ENCODE results near the gene NEB.

NEB gene

GRCh38 chr2:151552287-151552686 is 182.0 kb downstream of the NEB start:
- peaks cover 14% of the 10 kb centered on the region for H3K4me1 Mint-ChIP-seq
- H3K27ac Mint-ChIP-seq: no peak overlapping the region
- peaks cover 8% of the 10 kb centered on the region for H3K9me3 Mint-ChIP-seq
- H3K4me3 Mint-ChIP-seq: no peak overlapping the region
- no peaks in the 10 kb centered on the region for H3K27me3 Mint-ChIP-seq
- H3K36me3 Mint-ChIP-seq: peaks cover 13% of the 10 kb centered on the region

GRCh38 chr2:151551556-151551955 is 182.7 kb downstream of the NEB start:
- Mint-ChIP-seq H3K36me3 (peaks cover 12% of the 10 kb centered on the region), H3K27me3 (no peaks in the 10 kb centered on the region), H3K4me3 (no peak overlapping the region), H3K27ac (no peak overlapping the region), H3K4me1 (peaks cover 11% of the 10 kb centered on the region), H3K9me3 (peaks cover 3% of the 10 kb centered on the region)

- no peak overlapping the region for H3K4me3 Mint-ChIP-seq
- H3K27me3 Mint-ChIP-seq: no peaks in the 10 kb centered on the region
- H3K9me3 Mint-ChIP-seq: no peaks in the 10 kb centered on the region
- H3K36me3 Mint-ChIP-seq: peaks cover 11% of the 10 kb centered on the region
- no peaks in the 10 kb centered on the region for H3K4me1 Mint-ChIP-seq
- no peak overlapping the region for H3K27ac Mint-ChIP-seq
Measured at GRCh38 chr2:151549191-151549590, 185.1 kb downstream of the NEB start.

GRCh38 chr2:151544449-151544848 is 189.8 kb downstream of the NEB start:
- no peaks in the 10 kb centered on the region for H3K4me1 Mint-ChIP-seq
- H3K27me3 Mint-ChIP-seq: no peaks in the 10 kb centered on the region
- no peak overlapping the region for H3K27ac Mint-ChIP-seq
- H3K36me3 Mint-ChIP-seq: peaks cover 4% of the 10 kb centered on the region
- no peak overlapping the region for H3K4me3 Mint-ChIP-seq
- H3K9me3 Mint-ChIP-seq: no peaks in the 10 kb centered on the region

- Mint-ChIP-seq H3K27ac (no peak overlapping the region), H3K4me3 (no peak overlapping the region), H3K9me3 (no peaks in the 10 kb centered on the region), H3K36me3 (peaks cover 4% of the 10 kb centered on the region), H3K27me3 (no peaks in the 10 kb centered on the region), H3K4me1 (no peaks in the 10 kb centered on the region)
Measured at GRCh38 chr2:151543876-151544275, 190.4 kb downstream of the NEB start.

- Mint-ChIP-seq H3K36me3 (peaks cover 6% of the 10 kb centered on the region), H3K9me3 (no peaks in the 10 kb centered on the region), H3K27me3 (no peaks in the 10 kb centered on the region), H3K4me3 (no peak overlapping the region), H3K27ac (no peak overlapping the region), H3K4me1 (no peaks in the 10 kb centered on the region)
Measured at GRCh38 chr2:151534001-151534400, 200.3 kb downstream of the NEB start.

GRCh38 chr2:151533127-151533526 is 201.1 kb downstream of the NEB start:
- H3K4me3 Mint-ChIP-seq: no peak overlapping the region
- peaks cover 6% of the 10 kb centered on the region for H3K36me3 Mint-ChIP-seq
- no peaks in the 10 kb centered on the region for H3K9me3 Mint-ChIP-seq
- no peak overlapping the region for H3K27ac Mint-ChIP-seq
- no peaks in the 10 kb centered on the region for H3K27me3 Mint-ChIP-seq
- H3K4me1 Mint-ChIP-seq: no peaks in the 10 kb centered on the region

- Mint-ChIP-seq H3K27me3 (no peaks in the 10 kb centered on the region), H3K9me3 (no peaks in the 10 kb centered on the region), H3K36me3 (peaks cover 2% of the 10 kb centered on the region), H3K27ac (no peak overlapping the region), H3K4me3 (no peak overlapping the region), H3K4me1 (no peaks in the 10 kb centered on the region)
Measured at GRCh38 chr2:151526572-151527090, 207.6 kb downstream of the NEB start.

GRCh38 chr2:151525821-151526373 is 208.4 kb downstream of the NEB start:
- Mint-ChIP-seq H3K27ac (no peak overlapping the region), H3K4me1 (no peaks in the 10 kb centered on the region), H3K36me3 (peaks cover 2% of the 10 kb centered on the region), H3K4me3 (no peak overlapping the region), H3K27me3 (no peaks in the 10 kb centered on the region), H3K9me3 (no peaks in the 10 kb centered on the region)

GRCh38 chr2:151523850-151524249 is 210.4 kb downstream of the NEB start:
- H3K27ac Mint-ChIP-seq: no peak overlapping the region
- H3K9me3 Mint-ChIP-seq: no peaks in the 10 kb centered on the region
- no peaks in the 10 kb centered on the region for H3K4me1 Mint-ChIP-seq

GRCh38 chr2:151522556-151522955 is 211.7 kb downstream of the NEB start:
- Mint-ChIP-seq H3K27me3 (no peaks in the 10 kb centered on the region), H3K9me3 (no peaks in the 10 kb centered on the region), H3K27ac (no peak overlapping the region), H3K4me3 (no peak overlapping the region), H3K36me3 (peaks cover 2% of the 10 kb centered on the region), H3K4me1 (no peaks in the 10 kb centered on the region)

More at GRCh38 chr2:151523850-151524249, 210.4 kb downstream of the NEB start:
- H3K4me3 Mint-ChIP-seq: no peak overlapping the region
- peaks cover 2% of the 10 kb centered on the region for H3K36me3 Mint-ChIP-seq
- no peaks in the 10 kb centered on the region for H3K27me3 Mint-ChIP-seq

- Mint-ChIP-seq H3K4me3 (no peak overlapping the region), H3K27me3 (no peaks in the 10 kb centered on the region), H3K9me3 (no peaks in the 10 kb centered on the region)
Measured at GRCh38 chr2:151520976-151521375, 213.3 kb downstream of the NEB start.

GRCh38 chr2:151518802-151519201 is 215.5 kb downstream of the NEB start:
- H3K4me3 Mint-ChIP-seq: no peak overlapping the region
- H3K4me1 Mint-ChIP-seq: no peaks in the 10 kb centered on the region
- no peaks in the 10 kb centered on the region for H3K9me3 Mint-ChIP-seq
- peaks cover 8% of the 10 kb centered on the region for H3K36me3 Mint-ChIP-seq
- no peak overlapping the region for H3K27ac Mint-ChIP-seq
- H3K27me3 Mint-ChIP-seq: no peaks in the 10 kb centered on the region

More at GRCh38 chr2:151520976-151521375, 213.3 kb downstream of the NEB start:
- no peaks in the 10 kb centered on the region for H3K4me1 Mint-ChIP-seq
- H3K36me3 Mint-ChIP-seq: peaks cover 4% of the 10 kb centered on the region
- H3K27ac Mint-ChIP-seq: no peak overlapping the region

- H3K36me3 Mint-ChIP-seq: peaks cover 7% of the 10 kb centered on the region
- H3K4me1 Mint-ChIP-seq: no peaks in the 10 kb centered on the region
- H3K4me3 Mint-ChIP-seq: no peak overlapping the region
- no peaks in the 10 kb centered on the region for H3K9me3 Mint-ChIP-seq
- H3K27me3 Mint-ChIP-seq: no peaks in the 10 kb centered on the region
- H3K27ac Mint-ChIP-seq: no peak overlapping the region
Measured at GRCh38 chr2:151508519-151508918, 225.8 kb downstream of the NEB start.

- no peaks in the 10 kb centered on the region for H3K27me3 Mint-ChIP-seq
- no peak overlapping the region for H3K4me3 Mint-ChIP-seq
- H3K36me3 Mint-ChIP-seq: peaks cover 2% of the 10 kb centered on the region
- no peaks in the 10 kb centered on the region for H3K4me1 Mint-ChIP-seq
- H3K9me3 Mint-ChIP-seq: no peaks in the 10 kb centered on the region
- no peak overlapping the region for H3K27ac Mint-ChIP-seq
Measured at GRCh38 chr2:151506170-151506569, 228.1 kb downstream of the NEB start.

- no peaks in the 10 kb centered on the region for H3K9me3 Mint-ChIP-seq
- no peak overlapping the region for H3K4me3 Mint-ChIP-seq
- no peak overlapping the region for H3K27ac Mint-ChIP-seq
- no peaks in the 10 kb centered on the region for H3K4me1 Mint-ChIP-seq
- peaks cover 6% of the 10 kb centered on the region for H3K36me3 Mint-ChIP-seq
- no peaks in the 10 kb centered on the region for H3K27me3 Mint-ChIP-seq
Measured at GRCh38 chr2:151498178-151498577, 236.1 kb downstream of the NEB start.

GRCh38 chr2:151491496-151491895 is 242.8 kb downstream of the NEB start:
- Mint-ChIP-seq H3K4me1 (peaks cover 3% of the 10 kb centered on the region), H3K27ac (no peak overlapping the region), H3K9me3 (no peaks in the 10 kb centered on the region), H3K36me3 (peaks cover 14% of the 10 kb centered on the region), H3K27me3 (no peaks in the 10 kb centered on the region), H3K4me3 (no peak overlapping the region)
